Measurements from ENCODE around the gene CD99. TPM values are rescaled to one million over a fixed set of nuclear protein-coding genes. Genes with fewer than 3 reads are reported as not detected.

CD99 gene
- polyA plus RNA-seq, 1 donor (not counting 4 experiments of a cell fraction or from before 2014, with no cell fraction given): 74.4 TPM

DNA sequence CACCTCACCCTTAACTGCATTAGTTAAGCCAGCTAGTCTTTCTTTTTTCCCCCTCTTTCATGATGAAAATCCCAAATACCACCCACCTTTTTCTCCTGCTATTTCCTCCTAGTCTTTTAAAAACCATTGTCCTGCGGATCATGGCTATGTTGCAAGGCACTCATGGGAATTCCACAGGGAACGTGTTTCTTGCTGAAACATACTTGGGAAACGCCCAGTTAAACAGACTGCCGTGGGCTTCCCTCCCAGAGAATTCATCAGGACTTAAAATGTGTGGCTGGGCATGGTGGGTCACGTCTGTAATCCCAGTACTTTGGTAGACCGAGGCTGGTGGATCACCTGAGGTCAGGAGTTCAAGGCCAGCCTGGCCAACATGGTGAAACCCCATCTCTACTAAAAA lies 92.9 kb downstream of the CD99 start:
- dilution Hi-C loops (cut with MboI; ENCODE audit: extremely low pct_ligation_motif_present, low sequenced_read_pairs): no loop called here
- H3K79me2 ChIP-seq (ENCODE audit: control insufficient read depth, insufficient read depth, low read length): no peaks in the 10 kb centered on the region
- H3K9ac ChIP-seq (ENCODE audit: control insufficient read depth, extremely low read depth, insufficient read depth, low read length): no peak overlapping the region
- no peak overlapping the region for H3K4me2 ChIP-seq (ENCODE audit: control insufficient read depth, extremely low read depth, insufficient read depth, low read depth, low read length)
- H3K27ac ChIP-seq (ENCODE audit: control insufficient read depth, insufficient read depth, low read length): no peak overlapping the region
- TF ChIP-seq CTCF (optimal IDR thresholded peaks at IDR 0.05 in 1 of 3, IDR thresholded peaks at IDR 0.05 in 1 of 3, conservative IDR thresholded peaks at IDR 0.05 in 1 of 3; ENCODE audit: extremely low read depth in 1 of 3, insufficient read depth in 2 of 3, low read length in 3 of 3) (no peak), EZH2 (IDR thresholded peaks at IDR 0.05; ENCODE audit: low read length) (no peak)
- H4K20me1 ChIP-seq (ENCODE audit: control insufficient read depth, extremely low read depth, insufficient read depth, low read length): no peaks in the 10 kb centered on the region
- no peak for DNase-seq (ENCODE audit: low read depth, low spot score)
- H3K9me1 ChIP-seq (ENCODE audit: control insufficient read depth, extremely low read depth, insufficient read depth, low read length): no peaks in the 10 kb centered on the region
- no peak for FAIRE-seq
- H3K4me3 ChIP-seq (ENCODE audit: control insufficient read depth in 2 of 3, extremely low read depth in 1 of 3, insufficient read depth in 2 of 3, low read depth in 1 of 3, low read length in 3 of 3): no peak overlapping the region
- H3K4me1 ChIP-seq (ENCODE audit: control insufficient read depth, extremely low read depth, insufficient read depth, low read length): peaks cover 15% of the 10 kb centered on the region
- no peak overlapping the region for H2AFZ ChIP-seq (ENCODE audit: control insufficient read depth, low read length)
- no peaks in the 10 kb centered on the region for H3K27me3 ChIP-seq (ENCODE audit: control insufficient read depth, extremely low read depth, insufficient read depth, low read length)
- H3K9me3 ChIP-seq (ENCODE audit: control insufficient read depth, low read depth, low read length): no peaks in the 10 kb centered on the region
- H3K36me3 ChIP-seq (ENCODE audit: control insufficient read depth in 2 of 2, extremely low read depth in 1 of 2, insufficient read depth in 2 of 2, low read length in 2 of 2): peaks cover 0 to 9% of the 10 kb centered on the region in 2 experiments

DNA sequence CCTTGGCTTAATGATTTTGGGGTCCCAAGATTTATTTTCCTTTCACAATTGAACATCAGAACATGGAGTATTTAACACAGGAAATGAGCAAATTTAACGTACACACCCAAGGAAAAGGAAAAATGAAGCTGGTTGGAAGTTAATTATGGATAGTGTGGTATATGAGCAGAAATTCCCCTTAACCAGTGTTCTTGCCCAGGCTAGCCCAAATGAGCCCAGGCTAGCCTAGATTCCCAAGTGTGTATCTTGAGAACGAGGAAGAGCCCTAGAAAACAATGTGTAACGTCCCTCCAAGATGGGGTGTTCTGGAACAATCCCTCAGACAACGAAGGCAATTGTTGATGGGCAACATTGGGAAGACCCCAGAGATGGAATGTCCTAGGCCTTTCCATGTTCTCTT lies 94.4 kb downstream of the CD99 start:
- no peaks in the 10 kb centered on the region for H3K27me3 ChIP-seq (ENCODE audit: control insufficient read depth, extremely low read depth, insufficient read depth, low read length)
- no peak overlapping the region for H3K4me2 ChIP-seq (ENCODE audit: control insufficient read depth, extremely low read depth, insufficient read depth, low read depth, low read length)
- H4K20me1 ChIP-seq (ENCODE audit: control insufficient read depth, extremely low read depth, insufficient read depth, low read length): no peaks in the 10 kb centered on the region
- peaks cover 15% of the 10 kb centered on the region for H3K4me1 ChIP-seq (ENCODE audit: control insufficient read depth, extremely low read depth, insufficient read depth, low read length)
- H3K27ac ChIP-seq (ENCODE audit: control insufficient read depth, insufficient read depth, low read length): peak overlapping the region; percentile 17
- H3K9ac ChIP-seq (ENCODE audit: control insufficient read depth, extremely low read depth, insufficient read depth, low read length): no peak overlapping the region
- dilution Hi-C loops (cut with MboI; ENCODE audit: extremely low pct_ligation_motif_present, low sequenced_read_pairs): no loop called here
- FAIRE-seq (peak; percentile 60), DNase-seq (ENCODE audit: low read depth, low spot score) (no peak)
- H3K9me1 ChIP-seq (ENCODE audit: control insufficient read depth, extremely low read depth, insufficient read depth, low read length): no peaks in the 10 kb centered on the region
- no peaks in the 10 kb centered on the region for H3K9me3 ChIP-seq (ENCODE audit: control insufficient read depth, low read depth, low read length)
- H2AFZ ChIP-seq (ENCODE audit: control insufficient read depth, low read length): no peak overlapping the region
- H3K4me3 ChIP-seq (ENCODE audit: control insufficient read depth in 2 of 3, extremely low read depth in 1 of 3, insufficient read depth in 2 of 3, low read depth in 1 of 3, low read length in 3 of 3): no peak overlapping the region
- peaks cover 0 to 11% of the 10 kb centered on the region in 2 experiments for H3K36me3 ChIP-seq (ENCODE audit: control insufficient read depth in 2 of 2, extremely low read depth in 1 of 2, insufficient read depth in 2 of 2, low read length in 2 of 2)
- H3K79me2 ChIP-seq (ENCODE audit: control insufficient read depth, insufficient read depth, low read length): no peaks in the 10 kb centered on the region
- TF ChIP-seq CTCF (optimal IDR thresholded peaks at IDR 0.05 in 1 of 3, IDR thresholded peaks at IDR 0.05 in 1 of 3, conservative IDR thresholded peaks at IDR 0.05 in 1 of 3; ENCODE audit: extremely low read depth in 1 of 3, insufficient read depth in 2 of 3, low read length in 3 of 3): no peak
- no peak for TF ChIP-seq EZH2 (IDR thresholded peaks at IDR 0.05; ENCODE audit: low read length)
